Dendritic cell treated with granulocyte-macrophage colony-stimulating factor and Interleukin-4, amounts not matched to agents 40 ng/mL and 50 ng/mL, for 4 days (primary cell): Measurements from ENCODE around the gene CDH11.

Experiments used
- H3K27ac Mint-ChIP-seq: one replicate; pipeline ENCODE4 v1.8.0; 2022; ENCODE audit warnings: mild to moderate bottlenecking, mixed read lengths
- H3K27me3 Mint-ChIP-seq: one replicate; pipeline ENCODE4 v1.8.0; 2022; ENCODE audit warnings: mild to moderate bottlenecking, mixed read lengths
- H3K36me3 Mint-ChIP-seq: one replicate; pipeline ENCODE4 v1.8.0; 2022; ENCODE audit warnings: low read depth, mixed read lengths
- H3K4me1 Mint-ChIP-seq: one replicate; pipeline ENCODE4 v1.8.0; 2022; ENCODE audit warnings: low read depth, mixed read lengths
- H3K4me3 Mint-ChIP-seq: one replicate; pipeline ENCODE4 v1.8.0; 2022; ENCODE audit warnings: mild to moderate bottlenecking, moderate library complexity, mixed read lengths
- H3K9me3 Mint-ChIP-seq: one replicate; pipeline ENCODE4 v1.8.0; 2022; ENCODE audit warnings: mixed read lengths
- intact Hi-C: fragments of 100-400 bp; cut with micrococcal nuclease; formaldehyde crosslinking; loops from one replicate; pipeline ENCODE4 v1.15.0; 2022

Gene CDH11

DNA sequence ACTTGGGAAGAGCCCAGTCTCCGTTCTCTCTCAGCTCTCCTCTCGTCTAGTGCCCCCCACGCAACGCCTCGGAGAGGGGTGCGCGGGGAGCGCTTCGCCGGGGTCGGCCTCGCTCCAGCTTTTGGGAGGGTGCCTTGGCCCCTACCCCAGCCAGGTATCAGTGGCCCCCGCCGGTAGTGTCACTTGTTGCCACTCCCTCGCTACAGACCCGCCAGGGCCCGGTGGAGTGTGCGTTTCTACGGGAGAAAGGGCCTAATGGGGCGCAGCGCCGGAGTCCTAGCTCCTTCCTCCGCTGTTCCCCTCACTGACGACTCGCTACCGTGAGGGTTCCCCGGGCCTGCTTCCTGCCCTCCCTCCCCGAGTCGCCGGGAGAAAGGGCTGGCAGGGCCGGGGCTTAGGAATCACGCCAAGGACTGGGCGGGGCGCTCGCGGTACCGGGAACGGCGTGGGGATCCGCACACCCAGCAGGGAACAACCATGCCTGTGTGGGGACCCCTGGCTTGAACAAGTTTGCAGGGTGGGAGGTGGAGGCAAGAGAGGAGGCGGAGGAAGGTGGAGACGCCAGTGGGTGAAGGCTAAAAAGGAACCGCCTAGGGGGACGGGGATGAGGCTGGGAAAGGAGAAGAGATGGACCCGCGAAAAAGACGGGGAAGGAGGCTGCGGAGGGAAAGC is 997 bp upstream of the CDH11 start:
- intact Hi-C loops, result no loop called here
- no peak overlapping the region for H3K27ac Mint-ChIP-seq

DNA sequence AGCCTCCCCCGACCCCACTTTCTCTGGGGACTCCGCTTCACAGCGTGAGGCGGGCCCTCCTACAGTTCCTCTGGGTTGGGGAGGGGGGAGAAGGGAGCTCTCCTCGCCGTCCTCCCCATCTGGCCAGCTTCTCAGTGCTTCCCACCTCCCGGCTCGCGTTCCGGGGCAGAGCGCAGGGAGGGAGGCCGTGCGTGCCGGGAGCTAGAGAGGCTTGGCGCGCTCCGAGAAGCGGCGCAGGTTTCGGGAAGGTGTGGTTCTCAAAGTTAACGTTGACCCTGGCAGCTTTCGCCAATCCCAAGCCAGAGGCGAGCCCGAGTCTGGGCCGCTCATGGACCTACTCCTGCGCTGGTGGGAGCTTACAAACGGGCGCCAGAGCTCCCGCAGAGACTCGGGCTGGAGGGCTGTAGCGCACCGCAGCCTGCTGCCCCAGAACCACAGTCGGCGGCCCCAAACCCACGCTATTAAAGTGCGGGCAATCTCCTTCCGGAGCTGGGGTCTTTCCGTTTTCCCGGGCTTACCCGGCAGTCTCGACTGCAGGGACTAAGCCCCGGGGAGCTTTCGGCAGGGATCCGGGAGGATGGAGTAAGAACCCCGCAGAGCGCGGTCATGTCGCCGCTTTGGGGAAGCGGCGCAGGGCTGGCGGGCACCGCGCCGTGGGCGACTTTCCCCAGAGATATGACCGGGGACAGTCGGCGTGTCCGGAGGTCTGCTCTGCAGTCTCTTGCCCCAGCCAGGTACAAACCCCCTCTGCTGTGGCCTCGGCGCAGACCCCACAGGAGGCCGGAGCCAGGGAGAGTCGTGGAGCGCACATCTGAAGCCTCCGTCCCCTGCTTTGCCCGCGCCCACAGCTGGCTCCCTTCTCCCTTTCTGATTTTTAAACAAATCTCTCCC is 787 bp downstream of the CDH11 start:
- Mint-ChIP-seq H3K4me1 (no peaks in the 10 kb centered on the region), H3K4me3 (no peak overlapping the region), H3K9me3 (no peaks in the 10 kb centered on the region), H3K27ac (no peak overlapping the region), H3K27me3 (peaks cover 69% of the 10 kb centered on the region), H3K36me3 (no peaks in the 10 kb centered on the region)
- intact Hi-C loops, result no loop called here

More for the DNA sequence above, 997 bp upstream of the CDH11 start:
- Mint-ChIP-seq H3K9me3 (peaks cover 6% of the 10 kb centered on the region), H3K27me3 (peaks cover 67% of the 10 kb centered on the region), H3K4me3 (no peak overlapping the region), H3K4me1 (no peaks in the 10 kb centered on the region), H3K36me3 (no peaks in the 10 kb centered on the region)

DNA sequence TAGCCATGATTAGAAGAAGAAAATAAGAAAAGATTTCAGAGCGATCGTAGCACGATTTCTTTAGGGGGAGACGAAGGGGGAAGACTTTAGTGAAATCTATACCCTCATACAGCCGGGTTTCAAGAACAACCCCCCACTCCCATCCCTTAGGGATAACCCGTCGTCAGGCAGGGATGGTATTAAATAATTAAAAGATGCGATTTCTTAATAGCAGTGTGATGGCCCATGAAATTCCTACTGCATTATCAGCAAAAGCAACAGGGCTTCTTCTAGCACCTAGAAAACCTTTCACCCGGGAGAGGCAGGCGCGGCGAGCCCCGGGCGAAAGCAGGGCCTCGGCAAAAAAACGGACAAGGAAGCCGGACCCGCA is 1.4 kb downstream of the CDH11 start:
- no peaks in the 10 kb centered on the region for H3K36me3 Mint-ChIP-seq
- H3K27me3 Mint-ChIP-seq, result peaks cover 64% of the 10 kb centered on the region
- no peaks in the 10 kb centered on the region for H3K4me1 Mint-ChIP-seq
- no peak overlapping the region for H3K4me3 Mint-ChIP-seq
- no peak overlapping the region for H3K27ac Mint-ChIP-seq
- no peaks in the 10 kb centered on the region for H3K9me3 Mint-ChIP-seq
- intact Hi-C loops, result no loop called here

DNA sequence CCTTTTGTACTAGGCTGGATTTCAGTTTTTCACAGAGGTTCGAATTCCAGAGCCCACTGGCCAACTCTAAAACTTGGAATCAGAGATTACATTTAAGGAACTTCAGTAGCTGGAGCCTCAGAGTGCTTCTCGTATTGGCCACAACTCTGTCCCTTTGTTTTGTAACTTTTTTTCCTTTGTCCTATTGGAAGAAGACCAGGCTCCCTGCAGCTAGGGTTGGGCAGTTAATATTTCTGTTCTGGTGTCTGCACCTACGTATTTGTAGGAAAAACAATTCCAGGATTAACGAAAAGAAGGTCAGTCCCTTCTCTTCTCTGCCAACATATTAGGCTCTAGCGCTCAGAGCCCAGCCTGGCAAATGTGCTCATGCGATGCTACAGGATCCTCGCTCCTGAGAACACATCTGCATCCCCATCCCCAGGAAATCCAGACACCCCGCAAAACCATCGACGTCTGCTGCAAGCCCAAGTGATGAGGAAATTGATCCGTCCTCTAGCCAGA is 1.9 kb downstream of the CDH11 start:
- no peak overlapping the region for H3K27ac Mint-ChIP-seq
- intact Hi-C loops, result loop anchor here (5.0 kb wide), 1 partner anchor 1152 kb away; no protein-coding TSS in a partner anchor
- peaks cover 64% of the 10 kb centered on the region for H3K27me3 Mint-ChIP-seq
- no peaks in the 10 kb centered on the region for H3K9me3 Mint-ChIP-seq
- H3K4me1 Mint-ChIP-seq, result no peaks in the 10 kb centered on the region
- no peak overlapping the region for H3K4me3 Mint-ChIP-seq
- no peaks in the 10 kb centered on the region for H3K36me3 Mint-ChIP-seq

DNA sequence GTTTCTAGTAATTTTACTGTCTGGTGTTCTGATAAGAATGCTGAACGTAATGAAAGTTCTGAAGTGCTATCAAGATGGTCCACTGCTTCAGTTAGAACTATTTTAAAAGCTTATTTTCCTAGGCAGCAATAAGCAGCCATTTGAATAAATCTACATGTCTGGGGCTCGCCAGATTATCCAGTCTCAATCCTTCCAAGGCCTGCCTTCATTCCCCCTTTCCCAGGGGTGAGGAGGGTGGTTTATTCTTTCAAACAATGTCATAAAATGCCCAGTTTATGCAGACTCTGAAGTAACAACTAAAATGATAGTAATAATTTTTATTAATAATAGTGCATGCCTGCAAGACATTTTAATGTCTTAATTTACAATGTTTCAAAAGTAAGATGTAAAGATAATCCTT is 2.4 kb downstream of the CDH11 start:
- Mint-ChIP-seq H3K36me3 (no peaks in the 10 kb centered on the region), H3K9me3 (no peaks in the 10 kb centered on the region), H3K27me3 (peaks cover 60% of the 10 kb centered on the region), H3K27ac (no peak overlapping the region), H3K4me3 (no peak overlapping the region), H3K4me1 (no peaks in the 10 kb centered on the region)
- intact Hi-C loops, result loop anchor here (5.0 kb wide), 1 partner anchor 1153 kb away; no protein-coding TSS in a partner anchor

DNA sequence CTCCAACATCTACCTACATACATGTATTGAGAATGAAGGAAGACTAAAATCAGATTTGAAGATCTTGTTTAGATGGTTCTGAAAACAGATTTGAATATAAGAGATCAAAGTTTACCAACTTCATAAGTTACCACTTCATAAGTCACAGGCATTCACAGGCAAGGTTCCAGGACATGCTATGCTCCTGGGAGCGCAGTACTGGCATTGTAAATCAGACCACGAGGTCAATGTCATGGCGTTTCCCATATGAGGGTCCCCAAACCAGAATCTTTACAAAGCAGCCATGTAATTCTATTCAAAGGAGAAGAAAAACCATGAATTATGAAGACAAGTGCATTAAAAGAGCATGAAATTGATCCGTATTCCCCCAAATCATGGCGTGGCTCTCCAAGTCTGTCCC is 3.0 kb downstream of the CDH11 start:
- H3K27ac Mint-ChIP-seq, result no peak overlapping the region
- H3K9me3 Mint-ChIP-seq, result no peaks in the 10 kb centered on the region
- H3K4me3 Mint-ChIP-seq, result no peak overlapping the region
- no peaks in the 10 kb centered on the region for H3K36me3 Mint-ChIP-seq
- peaks cover 54% of the 10 kb centered on the region for H3K27me3 Mint-ChIP-seq
- H3K4me1 Mint-ChIP-seq, result no peaks in the 10 kb centered on the region
- intact Hi-C loops, result loop anchor here (5.0 kb wide), 1 partner anchor 1153 kb away; no protein-coding TSS in a partner anchor

DNA sequence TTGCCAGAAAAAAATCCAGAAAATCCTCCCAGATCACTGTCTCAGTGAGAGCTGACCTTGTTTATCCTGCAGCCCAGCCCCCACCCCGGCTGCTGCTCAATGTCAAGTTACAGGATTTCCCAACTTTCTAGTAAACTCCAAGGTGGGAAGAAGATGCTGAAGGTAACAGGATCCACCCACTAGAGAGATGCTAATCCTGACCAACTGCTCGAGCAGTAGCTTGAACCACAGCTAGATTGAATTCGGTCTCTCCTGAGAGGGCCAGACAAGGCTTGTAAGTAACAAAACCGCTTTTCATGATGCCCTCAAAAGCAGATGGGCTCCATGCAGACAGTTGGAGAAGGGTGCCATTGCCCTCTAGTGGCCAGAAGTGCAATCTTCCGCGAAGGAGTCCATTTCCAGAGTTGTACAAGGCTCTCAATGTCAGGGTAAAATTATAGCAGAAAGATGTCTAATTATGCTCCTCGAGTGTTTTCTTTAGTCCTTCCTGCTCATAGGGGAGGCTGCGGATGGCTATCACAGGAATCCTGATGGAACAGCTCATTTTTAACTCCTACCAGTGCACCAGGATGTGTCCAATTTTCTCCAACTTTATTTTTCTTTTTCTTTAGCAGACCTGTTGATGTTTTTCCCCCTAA is 3.9 kb downstream of the CDH11 start:
- Mint-ChIP-seq H3K4me3 (no peak overlapping the region), H3K27me3 (peaks cover 45% of the 10 kb centered on the region), H3K27ac (no peak overlapping the region), H3K36me3 (no peaks in the 10 kb centered on the region), H3K4me1 (no peaks in the 10 kb centered on the region), H3K9me3 (no peaks in the 10 kb centered on the region)
- intact Hi-C loops, result loop anchor here (5.0 kb wide), 1 partner anchor 1154 kb away; no protein-coding TSS in a partner anchor

DNA sequence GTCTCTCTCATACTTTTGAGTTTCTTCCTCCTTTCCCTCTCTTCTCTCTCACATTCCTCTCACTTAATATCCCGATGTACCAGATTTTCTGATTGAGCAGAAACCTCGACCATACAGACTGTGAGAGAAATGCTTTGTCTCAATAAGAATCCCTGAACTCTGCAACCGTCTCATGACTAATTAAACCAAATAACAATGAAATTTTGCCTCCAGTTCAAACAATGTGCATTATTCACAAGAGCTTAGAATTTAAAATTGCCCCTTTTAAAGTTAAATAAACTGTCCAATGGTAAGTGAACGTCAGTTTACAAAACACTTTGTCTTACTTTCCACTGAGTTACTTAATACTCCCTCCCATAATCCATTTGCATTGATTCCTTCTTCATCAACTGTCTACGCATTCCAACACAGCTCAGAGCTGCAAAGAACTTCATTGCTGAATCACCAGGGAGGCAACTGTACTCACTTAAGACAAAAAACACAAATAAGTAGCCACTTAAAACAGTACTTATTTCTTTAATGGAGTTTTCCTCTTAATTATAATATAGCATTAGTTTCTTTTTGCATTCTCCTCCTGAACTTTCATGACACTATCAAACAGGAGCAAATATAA is 4.9 kb downstream of the CDH11 start:
- H3K9me3 Mint-ChIP-seq, result no peaks in the 10 kb centered on the region
- no peak overlapping the region for H3K4me3 Mint-ChIP-seq
- no peaks in the 10 kb centered on the region for H3K36me3 Mint-ChIP-seq
- no peaks in the 10 kb centered on the region for H3K4me1 Mint-ChIP-seq
- no peak overlapping the region for H3K27ac Mint-ChIP-seq
- intact Hi-C loops, result loop anchor here (5.0 kb wide), 1 partner anchor 1155 kb away; no protein-coding TSS in a partner anchor
- peaks cover 36% of the 10 kb centered on the region for H3K27me3 Mint-ChIP-seq

DNA sequence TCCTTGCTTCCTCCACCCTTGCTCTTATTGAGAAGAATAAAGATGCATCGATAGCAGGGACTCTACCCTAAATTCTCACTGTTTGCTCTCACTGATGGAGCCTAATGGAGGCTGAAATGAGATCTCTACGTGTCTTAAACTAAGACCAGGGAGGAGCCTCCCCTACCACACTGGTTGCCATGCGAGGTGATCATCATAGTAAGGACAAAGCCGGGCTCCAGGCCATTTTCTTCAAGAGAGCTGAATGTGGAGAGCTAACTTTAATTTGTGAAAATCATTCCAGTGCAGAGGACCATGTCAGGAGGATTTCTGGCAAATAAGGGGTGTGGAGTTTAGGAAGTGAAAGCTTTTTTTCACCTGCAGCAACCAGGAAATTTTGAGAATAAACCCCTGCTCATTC is 5.6 kb downstream of the CDH11 start:
- Mint-ChIP-seq H3K4me3 (no peak overlapping the region), H3K36me3 (no peaks in the 10 kb centered on the region), H3K9me3 (no peaks in the 10 kb centered on the region), H3K27me3 (peaks cover 29% of the 10 kb centered on the region), H3K27ac (no peak overlapping the region), H3K4me1 (no peaks in the 10 kb centered on the region)
- intact Hi-C loops, result loop anchor here (5.0 kb wide), 1 partner anchor 1156 kb away; no protein-coding TSS in a partner anchor

DNA sequence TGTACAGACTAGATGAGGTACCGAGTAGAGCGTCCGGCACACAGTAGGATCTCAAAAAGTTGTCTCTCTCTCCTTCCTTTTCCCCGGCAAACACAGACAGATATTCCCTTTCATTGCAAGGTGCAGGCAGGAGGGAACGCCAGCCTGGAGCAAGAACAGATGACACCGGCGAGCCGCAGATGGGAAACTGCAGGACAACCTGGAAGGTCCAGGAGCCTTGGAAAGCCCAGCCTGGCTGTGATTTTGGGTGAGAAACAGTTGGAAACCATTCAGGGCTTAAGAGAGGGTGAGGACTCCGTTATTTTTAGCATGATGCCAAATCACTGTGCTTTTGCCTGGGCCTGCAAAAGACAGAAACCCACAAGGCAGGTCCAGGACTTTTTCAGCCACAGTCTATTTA is 7.3 kb downstream of the CDH11 start:
- Mint-ChIP-seq H3K36me3 (no peaks in the 10 kb centered on the region), H3K27ac (no peak overlapping the region), H3K27me3 (peaks cover 13% of the 10 kb centered on the region), H3K4me1 (no peaks in the 10 kb centered on the region), H3K9me3 (no peaks in the 10 kb centered on the region), H3K4me3 (no peak overlapping the region)
- intact Hi-C loops, result no loop called here

DNA sequence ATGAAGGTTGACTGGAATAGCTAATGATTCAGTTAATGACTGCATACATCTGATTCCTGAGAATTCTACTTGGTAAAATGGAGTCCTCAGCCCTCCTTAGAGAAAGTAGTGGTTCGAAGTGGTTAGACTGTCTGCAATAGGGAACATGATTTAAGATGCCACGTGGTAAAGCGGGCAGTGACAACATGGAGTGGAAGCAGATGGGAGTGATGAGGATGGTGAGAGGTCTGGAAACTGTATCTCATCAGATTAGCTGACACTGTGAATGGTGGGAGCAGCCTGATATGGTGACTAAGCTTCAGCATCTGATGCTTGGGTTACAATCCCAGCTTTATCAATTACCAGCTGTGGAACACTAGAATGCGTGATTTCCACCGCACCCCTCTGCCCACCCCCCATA is 8.4 kb downstream of the CDH11 start:
- no peak overlapping the region for H3K4me3 Mint-ChIP-seq
- peaks cover 4% of the 10 kb centered on the region for H3K27me3 Mint-ChIP-seq
- H3K27ac Mint-ChIP-seq, result no peak overlapping the region
- H3K9me3 Mint-ChIP-seq, result no peaks in the 10 kb centered on the region
- intact Hi-C loops, result no loop called here
- no peaks in the 10 kb centered on the region for H3K4me1 Mint-ChIP-seq
- H3K36me3 Mint-ChIP-seq, result no peaks in the 10 kb centered on the region

DNA sequence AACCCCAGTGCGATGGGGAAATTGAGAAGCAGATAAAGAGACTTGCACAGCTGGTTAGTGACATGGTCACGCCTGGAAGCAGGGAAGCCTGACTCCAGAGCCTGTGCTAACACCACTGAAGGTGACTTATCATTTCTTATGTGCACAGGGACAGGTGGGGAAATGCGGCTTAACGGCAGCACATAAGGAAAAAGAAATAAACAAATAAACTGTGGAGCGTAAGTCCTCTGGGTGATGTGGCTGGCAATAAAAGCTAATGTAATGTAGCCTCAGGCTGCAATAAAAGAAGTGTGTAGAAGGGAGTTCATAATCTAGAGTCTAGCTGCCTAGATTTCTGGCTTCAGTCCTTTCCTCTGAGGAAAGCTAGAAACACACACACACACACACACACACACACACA is 10.6 kb downstream of the CDH11 start:
- H3K27me3 Mint-ChIP-seq, result no peaks in the 10 kb centered on the region
- no peak overlapping the region for H3K4me3 Mint-ChIP-seq
- no peaks in the 10 kb centered on the region for H3K4me1 Mint-ChIP-seq
- H3K27ac Mint-ChIP-seq, result no peak overlapping the region
- intact Hi-C loops, result no loop called here
- H3K9me3 Mint-ChIP-seq, result no peaks in the 10 kb centered on the region
- H3K36me3 Mint-ChIP-seq, result no peaks in the 10 kb centered on the region

DNA sequence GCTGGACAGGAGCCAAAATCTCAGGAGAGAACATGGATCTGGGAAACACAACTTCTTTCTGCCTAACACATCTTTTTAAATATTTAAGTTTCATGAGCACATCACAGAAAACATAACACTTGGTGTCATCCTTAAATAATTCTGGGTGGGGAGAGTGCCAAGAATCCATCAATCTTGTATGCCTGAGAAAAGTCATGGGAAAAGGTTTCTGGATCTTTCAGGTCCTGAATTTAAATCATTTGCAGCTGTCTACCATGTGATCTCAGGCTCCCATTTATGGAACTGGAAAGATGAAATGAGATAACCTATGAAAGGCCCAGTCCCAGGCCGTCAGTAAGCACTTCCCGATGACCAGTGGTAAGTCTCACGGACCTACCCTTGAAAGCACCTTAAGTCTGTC is 15.1 kb downstream of the CDH11 start:
- Mint-ChIP-seq H3K36me3 (no peaks in the 10 kb centered on the region), H3K27me3 (no peaks in the 10 kb centered on the region), H3K9me3 (no peaks in the 10 kb centered on the region), H3K4me1 (no peaks in the 10 kb centered on the region), H3K27ac (no peak overlapping the region), H3K4me3 (no peak overlapping the region)
- intact Hi-C loops, result no loop called here
